ENCODE results near the gene IFI27L2. TPM values are rescaled to one million over a fixed set of nuclear protein-coding genes. Genes with fewer than 3 reads are reported as not detected.

Gene IFI27L2
- total RNA-seq, 4 donors from 2014 or later = 7.8 to 97.8 (median 23.1) TPM

- Histone ChIP-seq H3K27ac (no peak overlapping the region), H3K36me3 (no peaks in the 10 kb centered on the region), H3K4me1 (no peaks in the 10 kb centered on the region), H3K4me3 (replicated peaks in 1 of 3) (no peak overlapping the region), H3K9me3 (no peaks in the 10 kb centered on the region), H3K27me3 (no peaks in the 10 kb centered on the region)
- no peak for DNase-seq
- intact Hi-C loops (cut with DNase I) = no loop called here
- WGBS, 2 donors = 74 to 77% methylated on average over 5 of the region's 5 CpGs
- no peak for TF ChIP-seq POLR2A (IDR thresholded peaks at IDR 0.05)
- no peak for TF ChIP-seq CTCF (IDR thresholded peaks at IDR 0.05)
These were observed 34.4 kb upstream of the IFI27L2 start for GRCh38 chr14:94163796-94164195.

- Histone ChIP-seq H3K36me3 (no peaks in the 10 kb centered on the region), H3K27ac (no peak overlapping the region), H3K4me3 (replicated peaks in 1 of 3) (no peak overlapping the region), H3K27me3 (no peaks in the 10 kb centered on the region), H3K4me1 (no peaks in the 10 kb centered on the region), H3K9me3 (no peaks in the 10 kb centered on the region)
- no peak for DNase-seq
- WGBS, 2 donors = 90 to 96% methylated on average over 5 of the region's 5 CpGs
- intact Hi-C loops (cut with DNase I) = no loop called here
- no peak for TF ChIP-seq CTCF (IDR thresholded peaks at IDR 0.05)
- no peak for TF ChIP-seq POLR2A (IDR thresholded peaks at IDR 0.05)
These were observed 33.1 kb upstream of the IFI27L2 start for GRCh38 chr14:94162466-94162865.

GRCh38 chr14:94161981-94162380 is 32.6 kb upstream of the IFI27L2 start:
- H3K4me3 ChIP-seq (replicated peaks in 1 of 3) = no peak overlapping the region
- H3K9me3 ChIP-seq = no peaks in the 10 kb centered on the region
- H3K27ac ChIP-seq = no peak overlapping the region
- H3K27me3 ChIP-seq = no peaks in the 10 kb centered on the region
- no peak for DNase-seq
- 3 to 8% methylated on average over 2 of the region's 2 CpGs for WGBS, 2 donors
- TF ChIP-seq POLR2A (IDR thresholded peaks at IDR 0.05) = no peak
- TF ChIP-seq CTCF (IDR thresholded peaks at IDR 0.05) = no peak
- intact Hi-C loops (cut with DNase I) = no loop called here
- no peaks in the 10 kb centered on the region for H3K4me1 ChIP-seq
- H3K36me3 ChIP-seq = no peaks in the 10 kb centered on the region

GRCh38 chr14:94161058-94161457 is 31.7 kb upstream of the IFI27L2 start:
- no peaks in the 10 kb centered on the region for H3K27me3 ChIP-seq
- DNase-seq = no peak
- H3K27ac ChIP-seq = no peak overlapping the region
- no peaks in the 10 kb centered on the region for H3K36me3 ChIP-seq
- no peaks in the 10 kb centered on the region for H3K4me1 ChIP-seq
- no peak overlapping the region for H3K4me3 ChIP-seq (replicated peaks in 1 of 3)
- no peak for TF ChIP-seq CTCF (IDR thresholded peaks at IDR 0.05)
- 60% methylated on average over 2 of the region's 2 CpGs for WGBS, 2 donors
- intact Hi-C loops (cut with DNase I) = no loop called here
- H3K9me3 ChIP-seq = no peaks in the 10 kb centered on the region

- no peaks in the 10 kb centered on the region for H3K9me3 ChIP-seq
- WGBS, 2 donors = 70 to 74% methylated on average over 10 of the region's 10 CpGs
- no peak for DNase-seq
- no peak overlapping the region for H3K4me3 ChIP-seq (replicated peaks in 1 of 3)
- TF ChIP-seq POLR2A (IDR thresholded peaks at IDR 0.05) = no peak
- no peak for TF ChIP-seq CTCF (IDR thresholded peaks at IDR 0.05)
- intact Hi-C loops (cut with DNase I) = no loop called here
- no peak overlapping the region for H3K27ac ChIP-seq
- H3K4me1 ChIP-seq = no peaks in the 10 kb centered on the region
- no peaks in the 10 kb centered on the region for H3K36me3 ChIP-seq
- no peaks in the 10 kb centered on the region for H3K27me3 ChIP-seq
These were observed 29.0 kb upstream of the IFI27L2 start for GRCh38 chr14:94158239-94158883.

Data from thyroid gland (tissue), 4 donors.